ENCODE measurements around the gene TMEM203. TPM values are rescaled to one million over a fixed set of nuclear protein-coding genes. Genes with fewer than 3 reads are reported as not detected.

The TMEM203 gene
- total and polyA plus RNA-seq, 2 of the 4 experiments (the other 2 are of a cell fraction), result 18.8 to 40.6 TPM

DNA sequence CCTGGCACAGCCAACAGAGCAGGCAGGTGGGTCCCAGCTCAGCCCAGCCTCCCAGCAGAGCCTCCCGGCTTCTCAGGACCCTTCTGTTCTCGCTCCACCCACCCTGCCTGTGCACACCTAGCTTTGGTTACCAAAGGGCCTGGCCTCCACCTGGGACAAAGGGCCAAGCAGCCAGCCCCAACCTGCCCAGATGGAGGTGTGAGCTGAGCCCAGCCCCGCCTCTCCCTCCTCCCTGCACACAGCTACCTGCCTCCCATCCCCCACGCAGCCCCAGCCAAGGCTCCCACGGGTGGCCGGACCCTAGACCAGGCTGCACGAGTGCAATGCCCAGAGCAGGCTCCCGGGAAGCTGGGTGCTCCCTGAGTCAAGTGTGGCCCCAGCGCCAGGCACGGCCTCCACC, 10.5 kb downstream of the TMEM203 start:
- dilution Hi-C loops (cut with HindIII; ENCODE audit: low sequenced_read_pairs, unreplicated experiment), result no loop called here
- in situ Hi-C loops (cut with MboI; ENCODE audit: low sequenced_read_pairs), result no loop called here
- Histone ChIP-seq H3K9ac (ENCODE audit: low read depth, low read length) (no peak overlapping the region), H3K4me2 (ENCODE audit: low read depth, low read length) (no peak overlapping the region), H4K5ac (ENCODE audit: low read depth, low read length) (no peak overlapping the region), H4K91ac (ENCODE audit: insufficient read depth, low read depth, low read length) (no peak overlapping the region), H3K27me3 (ENCODE audit: control insufficient read depth, insufficient read depth, low read length) (no peaks in the 10 kb centered on the region), H3K14ac (replicated peaks; ENCODE audit: low read depth, low read length) (no peak overlapping the region), H3K9me1 (ENCODE audit: insufficient read depth, low read length) (no peaks in the 10 kb centered on the region), H2AK9ac (replicated peaks; ENCODE audit: low read depth, low read length, poor library complexity) (peak overlapping the region; percentile 84), H2BK120ac (ENCODE audit: low read depth, low read length) (no peak overlapping the region), H3K27ac (ENCODE audit: insufficient read depth, low read length) (no peak overlapping the region), H3K79me1 (ENCODE audit: low read depth in 1 of 2, low read length in 2 of 2) (peaks cover 10 to 78% of the 10 kb centered on the region in 2 experiments), H3K56ac (ENCODE audit: extremely low read depth, insufficient read depth, low read length) (no peak overlapping the region), H2BK20ac (ENCODE audit: low read depth, low read length) (no peak overlapping the region), H3K36me3 (ENCODE audit: control insufficient read depth, insufficient read depth, low read length) (peaks cover 25% of the 10 kb centered on the region), H3K4me1 (ENCODE audit: control insufficient read depth, insufficient read depth, low read length) (peaks cover 18% of the 10 kb centered on the region), H3K18ac (ENCODE audit: low read depth, low read length) (no peak overlapping the region), H4K8ac (ENCODE audit: low read depth in 2 of 2, low read length in 2 of 2) (no peak overlapping the region), H3K23ac (ENCODE audit: low read depth, low read length) (no peak overlapping the region), H3K9me3 (ENCODE audit: control insufficient read depth, insufficient read depth, low read length) (no peaks in the 10 kb centered on the region), H2BK15ac (ENCODE audit: low read depth, low read length) (no peak overlapping the region), H4K20me1 (ENCODE audit: insufficient read depth, low read length) (peaks cover 42% of the 10 kb centered on the region), H3K4ac (ENCODE audit: low read depth, low read length) (no peak overlapping the region), H2BK5ac (ENCODE audit: low read depth, low read length, poor library complexity, severe bottlenecking) (no peak overlapping the region), H2AFZ (replicated peaks; ENCODE audit: low read length, poor library complexity) (no peak overlapping the region), H3K4me3 (ENCODE audit: insufficient read depth, low read depth, low read length) (no peak overlapping the region), H2AK5ac (ENCODE audit: low read depth, low read length) (no peak overlapping the region)
- BruUV-seq (replicated peaks), result no TSS peak
- CTCF ChIA-PET, result interaction anchor here (1.0 kb wide), 1 partner anchor 32 kb away, joined by 3 read pairs; the partner anchor contains the start of gene RNF224
- WGBS, 2 experiments (ENCODE audit: extremely low coverage in 2 of 2, insufficient read length in 1 of 2), result 86% methylated on average over 9 of the region's 10 CpGs; no CpG with 5 or more reads in 1 of the 2 experiments
- DNase-seq, result no peak
- TF ChIP-seq MAZ (IDR thresholded peaks at IDR 0.05; ENCODE audit: borderline replicate concordance, low read depth, low read length) (no peak), POLR2A (IDR thresholded peaks at IDR 0.05; ENCODE audit: low read depth, low read length) (no peak), RCOR1 (IDR thresholded peaks at IDR 0.05; ENCODE audit: insufficient replicate concordance, low read length) (no peak), FOS (IDR thresholded peaks at IDR 0.05; ENCODE audit: low read depth, low read length) (no peak), CEBPB (IDR thresholded peaks at IDR 0.05; ENCODE audit: low read depth, low read length) (no peak), RFX5 (IDR thresholded peaks at IDR 0.05; ENCODE audit: low read depth, low read length) (no peak), SMC3 (IDR thresholded peaks at IDR 0.05; ENCODE audit: low read depth, low read length) (no peak), RAD21 (IDR thresholded peaks at IDR 0.05; ENCODE audit: low read length) (no peak), MXI1 (IDR thresholded peaks at IDR 0.05; ENCODE audit: borderline replicate concordance, low read depth, low read length) (no peak)
- TF ChIP-seq, protein P1, sequence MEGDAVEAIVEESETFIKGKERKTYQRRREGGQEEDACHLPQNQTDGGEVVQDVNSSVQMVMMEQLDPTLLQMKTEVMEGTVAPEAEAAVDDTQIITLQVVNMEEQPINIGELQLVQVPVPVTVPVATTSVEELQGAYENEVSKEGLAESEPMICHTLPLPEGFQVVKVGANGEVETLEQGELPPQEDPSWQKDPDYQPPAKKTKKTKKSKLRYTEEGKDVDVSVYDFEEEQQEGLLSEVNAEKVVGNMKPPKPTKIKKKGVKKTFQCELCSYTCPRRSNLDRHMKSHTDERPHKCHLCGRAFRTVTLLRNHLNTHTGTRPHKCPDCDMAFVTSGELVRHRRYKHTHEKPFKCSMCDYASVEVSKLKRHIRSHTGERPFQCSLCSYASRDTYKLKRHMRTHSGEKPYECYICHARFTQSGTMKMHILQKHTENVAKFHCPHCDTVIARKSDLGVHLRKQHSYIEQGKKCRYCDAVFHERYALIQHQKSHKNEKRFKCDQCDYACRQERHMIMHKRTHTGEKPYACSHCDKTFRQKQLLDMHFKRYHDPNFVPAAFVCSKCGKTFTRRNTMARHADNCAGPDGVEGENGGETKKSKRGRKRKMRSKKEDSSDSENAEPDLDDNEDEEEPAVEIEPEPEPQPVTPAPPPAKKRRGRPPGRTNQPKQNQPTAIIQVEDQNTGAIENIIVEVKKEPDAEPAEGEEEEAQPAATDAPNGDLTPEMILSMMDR (conservative IDR thresholded peaks at IDR 0.05; ENCODE audit: low read depth, low read length), result no peak
- TF ChIP-seq, protein P2, sequence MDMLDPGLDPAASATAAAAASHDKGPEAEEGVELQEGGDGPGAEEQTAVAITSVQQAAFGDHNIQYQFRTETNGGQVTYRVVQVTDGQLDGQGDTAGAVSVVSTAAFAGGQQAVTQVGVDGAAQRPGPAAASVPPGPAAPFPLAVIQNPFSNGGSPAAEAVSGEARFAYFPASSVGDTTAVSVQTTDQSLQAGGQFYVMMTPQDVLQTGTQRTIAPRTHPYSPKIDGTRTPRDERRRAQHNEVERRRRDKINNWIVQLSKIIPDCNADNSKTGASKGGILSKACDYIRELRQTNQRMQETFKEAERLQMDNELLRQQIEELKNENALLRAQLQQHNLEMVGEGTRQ (IDR thresholded peaks at IDR 0.05; ENCODE audit: low read depth, low read length), result no peak
- TF ChIP-seq, protein P3, sequence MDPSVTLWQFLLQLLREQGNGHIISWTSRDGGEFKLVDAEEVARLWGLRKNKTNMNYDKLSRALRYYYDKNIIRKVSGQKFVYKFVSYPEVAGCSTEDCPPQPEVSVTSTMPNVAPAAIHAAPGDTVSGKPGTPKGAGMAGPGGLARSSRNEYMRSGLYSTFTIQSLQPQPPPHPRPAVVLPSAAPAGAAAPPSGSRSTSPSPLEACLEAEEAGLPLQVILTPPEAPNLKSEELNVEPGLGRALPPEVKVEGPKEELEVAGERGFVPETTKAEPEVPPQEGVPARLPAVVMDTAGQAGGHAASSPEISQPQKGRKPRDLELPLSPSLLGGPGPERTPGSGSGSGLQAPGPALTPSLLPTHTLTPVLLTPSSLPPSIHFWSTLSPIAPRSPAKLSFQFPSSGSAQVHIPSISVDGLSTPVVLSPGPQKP (IDR thresholded peaks at IDR 0.05; ENCODE audit: borderline replicate concordance, low read depth, low read length), result no peak
- intact Hi-C loops (cut with micrococcal nuclease), result no loop called here
- POLR2A ChIA-PET (ENCODE audit: unreplicated experiment), result no interaction called here
- no peak for ATAC-seq (ENCODE audit: low read depth)

Measured in IMR-90 (cell line).